Glutamatergic neuron (in vitro differentiated cells): ENCODE data around the gene SMC5. TPM values are rescaled to one million over a fixed set of nuclear protein-coding genes. Genes with fewer than 3 reads are reported as not detected.

Source experiments
- DNase-seq: peaks from one replicate; pipeline ENCODE4 v3.0.0; 2022
- H3K27ac Mint-ChIP-seq: one replicate; pipeline ENCODE4 v1.8.0; 2020; ENCODE audit warnings: mild to moderate bottlenecking, mixed read lengths, inconsistent platforms; ENCODE audit not compliant: unreplicated experiment
- H3K27me3 Mint-ChIP-seq: one replicate; pipeline ENCODE4 v1.8.0; 2020; ENCODE audit warnings: mild to moderate bottlenecking, moderate library complexity, mixed read lengths, inconsistent platforms; ENCODE audit not compliant: unreplicated experiment
- H3K36me3 Mint-ChIP-seq: one replicate; pipeline ENCODE4 v1.8.0; 2020; ENCODE audit warnings: mild to moderate bottlenecking, mixed read lengths, inconsistent platforms; ENCODE audit not compliant: unreplicated experiment
- H3K4me1 Mint-ChIP-seq: one replicate; pipeline ENCODE4 v1.8.0; 2020; ENCODE audit warnings: mild to moderate bottlenecking, low read depth, mixed read lengths, inconsistent platforms; ENCODE audit not compliant: unreplicated experiment
- H3K4me3 Mint-ChIP-seq: one replicate; pipeline ENCODE4 v1.8.0; 2020; ENCODE audit warnings: mild to moderate bottlenecking, mixed read lengths, inconsistent platforms; ENCODE audit not compliant: unreplicated experiment
- H3K9me3 Mint-ChIP-seq: one replicate; pipeline ENCODE4 v1.8.0; 2020; ENCODE audit warnings: mild to moderate bottlenecking, moderate library complexity, mixed read lengths, inconsistent platforms; ENCODE audit not compliant: unreplicated experiment
- CTCF ChIP-seq: fragments of 200-600 bp; sonication (generic); IDR thresholded peaks from one replicate; pipeline ENCODE4 v1.5.0; 2021; ENCODE audit not compliant: partially characterized antibody, unreplicated experiment
- total RNA-seq: library from RNA; stranded (reverse); fragmentation: NEBNext Ultra II Directional; extraction: Animal tissue kit (Norgen Biotek cat#: 25700); gene quantifications from one replicate; pipeline ENCODE4 v1.2.1, GENCODE V29; 2021; ENCODE audit not compliant: unreplicated experiment

Gene SMC5
- total RNA-seq, 1 donor from 2014 or later, result 16.5 TPM

DNA sequence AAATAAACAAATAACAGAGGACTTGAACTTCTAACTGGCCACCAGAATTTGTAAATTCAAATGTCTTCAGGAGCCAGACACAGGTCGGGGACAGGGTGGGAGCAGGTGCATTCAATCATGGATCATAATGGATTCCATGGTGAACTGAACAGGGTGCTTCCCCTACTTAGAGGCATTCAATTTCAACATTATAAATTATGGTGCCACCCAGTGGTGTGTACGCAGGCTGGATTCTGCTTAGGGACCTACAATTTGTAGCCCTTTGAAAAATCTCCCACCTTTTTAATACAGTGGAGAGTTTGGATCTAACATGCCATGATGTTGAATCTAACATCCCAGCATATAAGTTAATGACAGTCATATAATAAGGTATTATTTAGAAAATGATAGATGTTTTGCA is 133.4 kb downstream of the SMC5 start:
- no peak for DNase-seq
- Mint-ChIP-seq H3K36me3 (no peaks in the 10 kb centered on the region), H3K9me3 (no peaks in the 10 kb centered on the region), H3K27ac (no peak overlapping the region), H3K4me3 (no peak overlapping the region), H3K27me3 (no peaks in the 10 kb centered on the region), H3K4me1 (no peaks in the 10 kb centered on the region)
- no peak for TF ChIP-seq CTCF

DNA sequence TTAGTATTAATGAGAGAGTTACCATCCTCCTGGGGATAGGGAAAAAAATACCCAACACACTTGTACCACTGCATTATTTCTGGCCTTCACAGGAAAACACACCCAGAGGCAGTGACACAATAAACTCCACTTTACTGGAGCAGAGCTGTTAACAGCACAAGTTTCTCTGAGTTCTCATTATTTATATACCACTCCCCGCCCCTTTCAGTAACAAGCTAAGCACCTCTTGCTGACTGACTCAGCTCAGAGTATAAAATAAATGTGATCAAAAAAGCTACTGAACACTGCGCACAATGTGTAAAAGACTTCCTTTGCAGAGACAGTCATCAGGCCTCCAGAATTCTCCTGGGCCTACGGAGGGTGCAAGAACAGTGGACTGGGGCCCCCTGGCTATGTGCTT is 134.1 kb downstream of the SMC5 start:
- H3K9me3 Mint-ChIP-seq, result no peaks in the 10 kb centered on the region
- TF ChIP-seq CTCF, result no peak
- H3K27ac Mint-ChIP-seq, result no peak overlapping the region
- no peaks in the 10 kb centered on the region for H3K36me3 Mint-ChIP-seq
- H3K4me3 Mint-ChIP-seq, result no peak overlapping the region
- DNase-seq, result no peak
- H3K4me1 Mint-ChIP-seq, result no peaks in the 10 kb centered on the region
- H3K27me3 Mint-ChIP-seq, result no peaks in the 10 kb centered on the region

DNA sequence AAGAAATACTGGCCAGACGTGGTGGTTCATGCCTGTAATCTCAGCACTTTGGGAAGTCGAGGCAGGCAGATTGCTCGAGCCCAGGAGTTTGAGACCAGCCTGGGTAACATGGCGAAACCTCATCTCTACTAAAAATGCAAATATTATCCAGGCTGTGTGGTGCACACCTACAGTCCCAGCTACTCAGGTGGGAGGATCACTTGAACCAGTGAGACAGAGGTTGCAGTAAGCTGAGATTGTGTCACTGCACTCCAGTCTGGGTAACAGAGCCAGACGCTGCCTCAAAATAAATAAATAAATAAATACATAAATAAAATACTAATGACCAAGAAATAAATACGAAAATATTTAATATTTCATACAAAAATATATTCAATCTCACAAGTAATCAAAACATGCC is 136.9 kb downstream of the SMC5 start:
- Mint-ChIP-seq H3K36me3 (no peaks in the 10 kb centered on the region), H3K4me1 (no peaks in the 10 kb centered on the region), H3K4me3 (no peak overlapping the region), H3K27ac (no peak overlapping the region), H3K9me3 (no peaks in the 10 kb centered on the region), H3K27me3 (no peaks in the 10 kb centered on the region)
- no peak for TF ChIP-seq CTCF
- no peak for DNase-seq

DNA sequence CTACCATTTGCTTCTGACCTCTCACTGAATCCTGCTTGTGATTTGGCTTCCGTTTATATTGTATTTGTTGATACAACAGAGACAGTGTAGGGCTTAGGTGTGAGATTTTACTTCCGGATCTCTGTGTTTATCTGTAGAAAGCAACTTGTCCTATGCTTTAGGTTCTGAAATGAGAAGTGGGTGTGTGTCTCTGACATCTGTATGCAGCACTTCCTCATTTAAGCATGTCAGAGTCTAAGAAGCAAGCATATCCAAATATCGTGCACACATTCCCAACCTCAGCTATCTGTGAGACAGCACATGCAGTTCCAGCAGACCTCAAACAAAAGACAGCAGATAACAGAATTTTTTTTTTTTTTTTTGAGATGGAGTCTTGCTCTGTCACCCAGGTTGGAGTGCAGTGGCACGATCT is 139.4 kb downstream of the SMC5 start:
- TF ChIP-seq CTCF, result no peak
- Mint-ChIP-seq H3K9me3 (no peaks in the 10 kb centered on the region), H3K4me3 (no peak overlapping the region), H3K36me3 (no peaks in the 10 kb centered on the region), H3K27me3 (no peaks in the 10 kb centered on the region), H3K4me1 (no peaks in the 10 kb centered on the region), H3K27ac (no peak overlapping the region)
- no peak for DNase-seq

- Mint-ChIP-seq H3K27me3 (no peaks in the 10 kb centered on the region), H3K27ac (no peak overlapping the region)
- no peak for TF ChIP-seq CTCF
Observed at GRCh38 chr9:70399141-70399540, 140.4 kb downstream of the SMC5 start.

More at GRCh38 chr9:70399141-70399540, 140.4 kb downstream of the SMC5 start:
- no peaks in the 10 kb centered on the region for H3K9me3 Mint-ChIP-seq
- H3K36me3 Mint-ChIP-seq, result no peaks in the 10 kb centered on the region
- DNase-seq, result no peak
- H3K4me3 Mint-ChIP-seq, result no peak overlapping the region
- no peaks in the 10 kb centered on the region for H3K4me1 Mint-ChIP-seq
